Left renal pelvis (tissue), 4 donors: ENCODE results near the gene ZBED2. TPM values are rescaled to one million over a fixed set of nuclear protein-coding genes. Genes with fewer than 3 reads are reported as not detected.
"Not testable (repeated sequence)": the region's sequence is repeated elsewhere in the genome, so short reads cannot be mapped to it uniquely, and the experiment has no call there.

Experiments
- DNase-seq, 4 donors: peaks; one replicate each; pipeline ENCODE4 v3.0.0-alpha.2; 2013; ENCODE audit warnings: low read depth in 4 of 4, low spot score in 3 of 4
- polyA plus RNA-seq, 4 donors: library from polyadenylated mRNA; unstranded; fragments of 120-200 nt; gene quantifications; one replicate each; pipeline ENCODE4 v1.2.1, GENCODE V29; 2013; ENCODE audit not compliant: insufficient read length in 4 of 4

The ZBED2 gene
- polyA plus RNA-seq = under 1 TPM in 3 of 4 donors, not detected in 1; 0.23 to 0.36 (median 0.33) TPM

GRCh38 chr3:111595232-111595631 lies at the start of gene ZBED2:
ZBED2 (minus strand) TSS chr3:111595346; CDS start chr3:111594201, 1,145 bp downstream.
- no peak for DNase-seq

GRCh38 chr3:111639316-111639715 lies 44.2 kb upstream of the ZBED2 start:
- no peak for DNase-seq

GRCh38 chr3:111636366-111636885 lies 41.3 kb upstream of the ZBED2 start:
- DNase-seq = no peak

GRCh38 chr3:111635403-111635802 lies 40.3 kb upstream of the ZBED2 start:
- no peak for DNase-seq

GRCh38 chr3:111630638-111631037 lies 35.5 kb upstream of the ZBED2 start:
- not testable (repeated sequence) for DNase-seq

GRCh38 chr3:111629018-111629417 lies 33.9 kb upstream of the ZBED2 start:
- DNase-seq = not testable (repeated sequence)

GRCh38 chr3:111627092-111627491 lies 31.9 kb upstream of the ZBED2 start:
- no peak for DNase-seq

GRCh38 chr3:111621535-111621934 lies 26.4 kb upstream of the ZBED2 start:
- no peak for DNase-seq

GRCh38 chr3:111619833-111620232 lies 24.7 kb upstream of the ZBED2 start:
- DNase-seq = no peak

GRCh38 chr3:111618945-111619344 lies 23.8 kb upstream of the ZBED2 start:
- no peak for DNase-seq

GRCh38 chr3:111617912-111618601 lies 22.9 kb upstream of the ZBED2 start:
- DNase-seq = no peak

GRCh38 chr3:111617406-111617805 lies 22.3 kb upstream of the ZBED2 start:
- DNase-seq = no peak

GRCh38 chr3:111616417-111617105 lies 21.4 kb upstream of the ZBED2 start:
- DNase-seq = no peak

GRCh38 chr3:111615880-111616279 lies 20.7 kb upstream of the ZBED2 start:
- DNase-seq = no peak

- DNase-seq = no peak
Measured at GRCh38 chr3:111613294-111613693, 18.1 kb upstream of the ZBED2 start.

GRCh38 chr3:111610612-111611054 lies 15.5 kb upstream of the ZBED2 start:
- no peak for DNase-seq

- DNase-seq = no peak
Measured at GRCh38 chr3:111610189-111610588, 15.0 kb upstream of the ZBED2 start.

GRCh38 chr3:111609700-111610099 lies 14.6 kb upstream of the ZBED2 start:
- DNase-seq = no peak

- no peak for DNase-seq
Measured at GRCh38 chr3:111608383-111608782, 13.2 kb upstream of the ZBED2 start.

- DNase-seq = no peak
Measured at GRCh38 chr3:111607240-111607920, 12.2 kb upstream of the ZBED2 start.

GRCh38 chr3:111605493-111605892 lies 10.3 kb upstream of the ZBED2 start:
- no peak for DNase-seq
